ENCODE data around the gene DHRS7C.
"Not testable (repeated sequence)": the region's sequence is repeated elsewhere in the genome, so short reads cannot be mapped to it uniquely, and the experiment has no call there.

Gene DHRS7C

DNA sequence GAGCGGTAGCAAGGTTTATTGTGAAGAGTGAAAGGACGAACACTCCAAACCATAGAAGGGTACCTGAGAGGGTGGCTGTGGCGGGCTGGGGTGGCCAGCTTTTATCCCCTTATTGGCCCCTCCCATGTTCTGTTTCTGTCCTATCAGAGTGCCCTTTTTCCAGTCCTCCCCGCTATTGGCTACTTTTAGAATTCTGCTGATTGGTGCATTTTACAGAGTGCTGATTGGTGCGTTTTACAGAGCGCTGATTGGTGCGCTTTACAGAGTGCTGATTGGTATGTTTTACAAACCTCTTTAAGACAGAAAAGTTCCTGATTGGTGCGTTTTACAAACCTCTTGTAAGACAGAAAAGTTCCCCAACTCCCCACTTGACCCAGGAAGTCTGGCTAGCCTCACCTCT lies 18.0 kb upstream of the DHRS7C start:
- DNase-seq = no peak

DNA sequence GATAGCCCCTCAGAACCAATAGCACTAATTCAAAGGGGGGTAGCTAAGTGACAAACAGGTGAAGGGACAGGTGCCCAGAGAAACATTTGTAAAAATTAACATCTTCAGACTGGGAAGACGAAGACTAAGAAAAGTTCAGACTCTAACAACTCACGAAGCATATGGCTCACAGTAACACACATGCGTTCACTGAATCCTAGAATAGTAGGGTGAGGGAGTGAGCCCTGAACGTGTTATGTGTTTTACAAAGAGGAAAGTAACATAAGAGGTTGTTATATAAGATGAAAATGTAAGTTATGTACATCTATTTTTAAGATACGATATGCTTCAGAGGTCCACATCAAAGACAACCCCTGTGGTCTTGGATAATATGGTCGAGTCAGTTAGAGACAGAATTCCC lies 15.3 kb upstream of the DHRS7C start:
- DNase-seq = no peak

DNA sequence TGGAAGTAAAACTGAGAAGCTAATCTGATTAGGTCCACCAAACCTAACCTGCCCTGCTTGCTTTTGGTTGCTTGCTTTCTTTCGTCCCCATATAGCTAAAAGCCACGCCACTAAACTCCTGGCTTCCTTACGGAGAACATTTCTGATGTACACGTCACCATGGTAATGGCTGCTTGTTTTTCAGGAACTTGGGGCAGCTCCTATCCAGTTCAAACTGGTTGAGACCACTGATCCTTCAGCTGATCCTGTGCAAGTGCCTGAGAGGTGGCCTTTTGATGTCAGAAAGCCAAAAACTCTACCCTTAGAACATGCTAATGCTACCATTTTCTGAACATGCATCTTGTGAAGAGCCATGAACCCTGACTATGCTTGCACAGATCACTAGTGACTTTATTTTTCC lies 14.4 kb upstream of the DHRS7C start:
- DNase-seq = no peak

DNA sequence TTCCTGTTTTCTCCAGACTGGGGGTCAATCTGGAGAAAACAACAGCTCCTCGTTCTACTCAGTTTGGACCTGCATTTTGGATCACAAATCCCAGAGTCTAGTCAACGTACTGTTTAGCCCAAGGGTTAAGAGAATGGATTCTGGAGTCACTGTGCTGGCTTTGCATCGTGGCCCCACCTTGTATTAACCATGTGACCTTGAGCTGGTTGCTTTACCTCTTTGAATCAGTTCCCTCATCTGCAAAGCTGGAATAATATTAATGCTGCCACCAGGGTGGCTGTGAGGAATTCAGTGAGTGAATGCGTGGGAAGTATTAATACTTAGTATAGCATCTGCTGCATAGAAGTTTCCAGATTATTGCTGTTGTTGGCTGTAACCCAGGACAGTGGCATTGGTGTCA lies 11.3 kb upstream of the DHRS7C start:
- no peak for DNase-seq

- no peak for DNase-seq
Observed at GRCh38 chr17:9802294-9802693, 10.9 kb upstream of the DHRS7C start.

DNA sequence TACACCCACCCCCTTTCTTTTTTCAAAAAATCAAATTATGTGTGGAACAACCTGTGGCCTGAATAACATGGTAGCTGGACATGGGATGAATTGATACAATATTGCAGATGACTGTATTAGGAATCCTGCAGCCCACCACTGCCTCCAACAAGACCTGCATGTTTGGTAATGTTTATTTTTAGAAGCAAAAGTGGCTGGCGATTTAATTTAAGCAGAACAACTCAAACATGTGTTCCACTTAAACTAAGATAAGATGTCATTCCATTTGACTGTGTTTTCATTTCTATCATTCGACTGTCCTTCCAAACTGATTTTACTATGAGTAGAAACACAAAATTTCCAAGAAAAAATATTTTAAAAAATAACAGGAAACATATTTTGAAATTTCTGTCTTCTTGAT lies 10.1 kb upstream of the DHRS7C start:
- DNase-seq = no peak

GRCh38 chr17:9798724-9799123 lies 7.3 kb upstream of the DHRS7C start:
- DNase-seq = no peak

DNA sequence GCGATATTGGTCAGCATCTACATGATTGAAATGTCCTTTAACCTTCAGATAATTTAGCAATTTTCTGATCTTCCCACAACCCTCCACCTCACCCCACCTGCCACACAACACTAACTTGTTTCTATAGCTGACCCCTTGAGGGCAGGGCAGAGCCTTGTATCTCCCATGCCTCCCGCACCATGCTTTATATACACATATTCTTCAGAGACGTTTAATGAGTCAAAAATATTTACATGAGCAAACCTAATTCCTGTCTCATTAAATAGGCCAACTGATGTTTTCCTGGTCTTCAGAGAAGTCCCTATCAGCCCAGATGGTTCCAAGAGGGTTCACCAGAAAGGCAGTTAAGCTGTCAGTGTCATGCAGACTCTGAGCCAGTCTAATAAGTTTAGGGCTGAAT lies 6.6 kb upstream of the DHRS7C start:
- no peak for DNase-seq

DNA sequence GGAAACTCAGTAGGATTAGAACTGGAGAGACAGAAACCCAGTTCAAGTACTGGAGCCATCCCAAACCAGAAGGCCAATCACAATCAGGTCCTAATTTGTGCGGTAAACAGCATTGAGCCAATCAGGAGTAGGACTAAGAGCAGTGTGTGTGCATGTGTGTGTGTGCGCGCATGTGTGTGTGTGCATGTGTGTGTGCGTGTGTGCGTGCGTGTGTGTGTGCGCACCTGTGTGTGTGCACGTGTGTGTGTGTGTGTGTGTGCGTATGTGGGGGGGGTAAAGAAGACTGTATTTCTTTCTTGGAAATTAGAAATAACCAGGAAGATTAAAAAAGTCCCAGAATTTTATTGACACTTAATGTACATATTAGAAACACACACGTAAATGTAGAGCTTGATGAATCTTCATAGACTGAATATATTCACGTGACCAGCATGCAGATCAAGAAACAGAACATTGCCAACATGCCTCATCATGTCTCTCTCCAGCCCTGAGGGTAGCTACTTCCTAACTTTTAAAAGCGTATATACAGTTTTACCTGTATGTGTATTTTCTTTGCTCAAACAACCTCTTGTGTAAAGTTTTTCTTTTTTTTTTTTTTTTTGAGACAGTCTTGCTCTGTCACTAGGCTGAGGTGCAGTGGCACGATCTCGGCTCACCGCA lies 919 bp upstream of the DHRS7C start:
- DNase-seq = no peak

DNA sequence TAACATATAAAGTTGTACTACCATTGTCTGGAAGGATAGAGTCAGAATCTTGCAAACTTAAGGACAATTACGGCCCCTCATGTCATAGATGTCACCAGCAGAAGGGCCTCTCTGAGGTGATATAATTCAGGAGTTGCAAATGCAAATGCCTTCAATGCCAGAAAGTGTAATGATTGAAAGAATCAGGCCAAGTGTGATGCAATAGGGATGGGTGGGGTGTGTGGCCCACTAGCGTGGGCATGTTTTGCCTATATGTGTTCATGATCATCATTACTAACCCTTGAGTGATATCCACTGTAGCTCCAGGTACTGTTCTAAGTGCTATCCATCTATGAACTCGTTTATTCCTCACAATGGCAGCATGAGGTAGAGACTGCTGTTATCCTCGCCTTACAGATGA lies 1.1 kb downstream of the DHRS7C start:
- no peak for DNase-seq

GRCh38 chr17:9788601-9789000 lies 2.8 kb downstream of the DHRS7C start:
- no peak for DNase-seq

DNA sequence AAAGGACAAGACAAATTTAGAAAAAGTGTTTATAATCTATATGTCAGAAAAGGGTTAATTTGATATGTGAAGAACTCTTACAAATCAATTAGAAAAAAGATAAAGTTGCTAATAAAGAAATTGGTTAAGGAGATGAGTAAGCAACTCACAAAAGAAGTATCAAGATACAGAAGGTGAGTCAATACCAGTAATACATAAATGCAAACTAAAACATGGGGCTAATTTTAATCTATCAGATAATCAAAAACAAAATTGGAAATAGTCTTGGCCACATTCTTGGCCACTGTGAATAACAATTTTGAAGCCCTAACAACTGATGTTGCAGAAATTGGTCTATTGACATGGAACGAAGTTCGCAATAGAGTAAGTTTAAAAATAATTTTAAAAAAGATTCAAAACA lies 6.8 kb downstream of the DHRS7C start:
- DNase-seq = no peak

DNA sequence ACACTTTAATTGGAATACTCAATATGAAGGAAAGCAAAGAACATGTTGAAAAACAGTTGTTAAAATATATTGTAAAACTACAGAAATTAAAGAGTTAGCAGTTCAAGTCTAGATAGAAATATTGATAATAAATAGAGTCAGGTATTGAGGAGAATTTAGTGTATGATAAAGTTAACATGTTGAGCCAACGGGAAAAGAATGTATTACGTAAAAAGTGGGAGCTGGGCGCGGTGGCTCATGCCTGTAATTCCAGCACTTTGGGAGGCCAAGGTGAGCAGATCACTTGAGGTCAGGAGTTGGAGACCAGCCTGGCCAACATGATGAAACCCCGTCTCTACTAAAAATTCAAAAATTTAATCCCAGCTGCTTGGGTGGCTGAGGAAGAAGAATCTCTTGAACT lies 7.9 kb downstream of the DHRS7C start:
- not testable (repeated sequence) for DNase-seq

GRCh38 chr17:9783050-9783449 lies 8.3 kb downstream of the DHRS7C start:
- no peak for DNase-seq

DNA sequence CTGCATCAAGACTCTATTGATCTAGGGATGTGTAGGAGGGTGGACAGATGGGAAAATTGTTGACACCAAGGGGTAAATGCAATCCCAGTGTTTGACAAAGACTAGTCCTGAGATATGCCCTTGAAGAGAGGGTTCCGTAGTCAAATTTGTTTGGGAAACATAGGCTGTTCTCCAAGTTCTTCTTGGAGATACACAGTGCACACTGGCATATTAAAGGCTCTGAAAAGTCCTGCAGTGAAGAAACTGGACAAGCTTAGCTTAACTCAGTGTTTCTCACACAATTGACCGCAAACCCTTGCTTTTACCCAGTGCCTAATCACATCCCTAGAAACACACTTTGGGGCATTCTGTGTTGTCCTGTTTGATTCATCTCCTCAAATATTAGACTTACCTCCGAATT lies 10.8 kb downstream of the DHRS7C start:
- no peak for DNase-seq

- no peak for DNase-seq
Observed at GRCh38 chr17:9776911-9777310, 14.5 kb downstream of the DHRS7C start.

GRCh38 chr17:9772658-9773057 lies 18.7 kb downstream of the DHRS7C start:
- DNase-seq = no peak

- DNase-seq = no peak
Observed at GRCh38 chr17:9771465-9771864, 19.9 kb downstream of the DHRS7C start.

GRCh38 chr17:9769036-9769695 lies 22.2 kb downstream of the DHRS7C start:
- no peak for DNase-seq

- no peak for DNase-seq
Observed at GRCh38 chr17:9768381-9768934, 22.9 kb downstream of the DHRS7C start.

DNA sequence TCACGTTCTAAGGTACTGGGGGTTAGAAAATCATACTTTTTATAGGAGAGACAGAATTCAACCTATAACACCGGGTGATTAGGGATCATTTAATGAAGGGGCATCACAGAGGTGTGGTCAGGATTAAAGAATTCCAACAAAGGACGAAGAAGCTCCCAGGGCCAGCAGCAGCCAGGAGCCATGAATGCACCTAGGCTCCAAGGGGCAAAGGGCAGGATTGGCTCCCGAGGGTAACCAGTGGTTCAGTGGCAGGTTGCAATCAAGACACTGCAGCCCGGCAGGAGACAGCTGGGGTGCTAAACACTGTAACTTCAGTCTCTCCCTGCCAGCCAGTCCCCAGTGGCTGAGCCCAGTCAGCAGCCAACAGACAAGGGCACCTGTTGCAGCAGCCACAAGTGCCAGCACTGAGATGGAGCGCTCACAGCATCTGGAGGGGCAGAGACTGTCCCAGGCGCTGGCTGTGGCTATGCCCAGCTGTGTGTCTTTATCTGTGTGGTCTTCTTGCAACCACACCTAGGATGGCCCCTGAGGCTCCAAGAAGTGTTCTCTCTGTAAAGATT lies 23.9 kb downstream of the DHRS7C start:
- DNase-seq = no peak

GRCh38 chr17:9766970-9767369 lies 24.4 kb downstream of the DHRS7C start:
- no peak for DNase-seq

DNA sequence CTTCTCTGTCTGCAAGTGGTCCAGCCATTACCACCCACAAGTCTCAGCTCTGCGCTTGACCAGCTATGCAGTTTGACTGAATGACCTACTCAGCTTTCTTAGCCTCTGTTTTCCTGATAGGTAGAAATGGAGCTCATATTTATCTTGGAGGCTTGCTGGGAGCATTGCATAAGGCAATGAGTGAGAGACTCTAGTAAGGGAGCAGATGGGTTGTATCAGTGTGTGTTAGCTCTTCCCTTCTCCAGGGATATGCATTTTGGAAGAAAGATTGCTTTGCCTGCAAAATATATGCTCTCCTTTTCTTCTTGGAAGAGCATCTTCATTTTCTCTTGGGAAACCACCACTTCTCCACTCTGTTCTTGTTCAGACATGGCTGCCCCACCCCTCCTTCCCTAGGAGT lies 26.1 kb downstream of the DHRS7C start:
- no peak for DNase-seq

DNA sequence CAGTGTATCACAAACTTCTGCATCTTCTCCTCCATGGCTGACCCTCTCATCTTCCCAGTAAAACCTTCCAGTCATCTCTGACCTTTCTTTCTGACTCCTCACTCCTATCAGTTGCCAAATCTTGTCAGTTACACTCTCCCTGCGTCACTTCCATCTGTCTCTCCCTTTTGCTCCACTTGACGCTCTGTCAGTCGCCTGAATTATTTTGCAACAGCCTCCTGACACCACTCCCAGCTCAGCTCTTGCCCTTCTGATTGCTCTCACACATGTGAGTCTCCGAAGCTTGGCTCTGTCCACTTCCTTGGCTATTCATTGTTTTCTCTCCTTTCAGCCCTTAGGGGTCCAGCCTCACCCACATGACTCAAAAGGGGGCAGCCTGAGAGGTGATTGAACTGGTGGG lies 27.7 kb downstream of the DHRS7C start:
- DNase-seq = no peak

DNA sequence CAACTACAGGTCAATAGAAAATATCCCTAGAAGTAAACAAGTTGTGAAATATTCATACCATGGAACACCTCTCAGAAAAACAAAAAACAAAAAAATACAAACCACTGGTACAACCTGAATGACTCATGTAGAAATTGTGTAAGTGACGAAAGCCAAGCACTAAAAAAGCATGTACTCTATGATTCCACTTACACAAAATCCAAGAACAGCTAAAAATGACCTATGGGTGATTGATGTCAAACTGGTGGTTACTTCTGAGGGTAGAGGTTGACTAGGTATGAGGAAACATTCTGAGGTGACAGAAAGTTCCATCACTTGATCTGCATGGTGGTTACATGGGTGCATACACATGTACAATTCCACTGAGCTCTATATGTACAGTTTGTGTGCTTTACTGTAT lies 31.1 kb downstream of the DHRS7C start:
- no peak for DNase-seq

Data from NCI-H2107 (cell line).